NB4 (cell line): ENCODE results near the gene TFCP2.

ENCODE experiments used
- MYC ChIP-seq: IDR thresholded peaks from 2 replicates; pipeline ENCODE4 v1.6.1; 2011; ENCODE audit warnings: low read depth, low read length
- POLR2A ChIP-seq: IDR thresholded peaks from 2 replicates; pipeline ENCODE4 v1.6.1; 2011; ENCODE audit warnings: mild to moderate bottlenecking; ENCODE audit not compliant: insufficient read length; ENCODE audit errors: extremely low read depth
- TF ChIP-seq, protein P1 (sequence below): IDR thresholded peaks from one replicate; pipeline ENCODE4 v1.5.1; 2012; ENCODE audit warnings: low read depth, low read length

DNA sequence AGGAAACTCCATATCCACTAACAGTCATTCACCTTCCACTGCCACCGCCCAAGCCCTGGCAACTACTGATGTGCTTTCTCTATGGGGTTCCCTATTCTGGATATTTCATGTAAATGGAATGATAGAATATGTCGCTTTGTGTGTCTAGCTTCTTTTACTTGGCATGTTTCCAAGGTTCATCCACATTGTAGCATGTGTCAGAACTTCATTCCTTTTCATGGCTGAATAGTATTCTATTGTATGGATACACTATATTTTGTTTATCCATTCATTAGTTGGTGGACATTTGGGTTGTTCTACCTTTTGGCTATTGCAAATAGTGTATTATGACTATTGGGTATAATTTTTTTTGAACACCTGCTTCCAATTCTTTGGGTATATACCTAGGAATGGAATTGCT lies 36.3 kb upstream of the TFCP2 start:
- TF ChIP-seq, protein P1, sequence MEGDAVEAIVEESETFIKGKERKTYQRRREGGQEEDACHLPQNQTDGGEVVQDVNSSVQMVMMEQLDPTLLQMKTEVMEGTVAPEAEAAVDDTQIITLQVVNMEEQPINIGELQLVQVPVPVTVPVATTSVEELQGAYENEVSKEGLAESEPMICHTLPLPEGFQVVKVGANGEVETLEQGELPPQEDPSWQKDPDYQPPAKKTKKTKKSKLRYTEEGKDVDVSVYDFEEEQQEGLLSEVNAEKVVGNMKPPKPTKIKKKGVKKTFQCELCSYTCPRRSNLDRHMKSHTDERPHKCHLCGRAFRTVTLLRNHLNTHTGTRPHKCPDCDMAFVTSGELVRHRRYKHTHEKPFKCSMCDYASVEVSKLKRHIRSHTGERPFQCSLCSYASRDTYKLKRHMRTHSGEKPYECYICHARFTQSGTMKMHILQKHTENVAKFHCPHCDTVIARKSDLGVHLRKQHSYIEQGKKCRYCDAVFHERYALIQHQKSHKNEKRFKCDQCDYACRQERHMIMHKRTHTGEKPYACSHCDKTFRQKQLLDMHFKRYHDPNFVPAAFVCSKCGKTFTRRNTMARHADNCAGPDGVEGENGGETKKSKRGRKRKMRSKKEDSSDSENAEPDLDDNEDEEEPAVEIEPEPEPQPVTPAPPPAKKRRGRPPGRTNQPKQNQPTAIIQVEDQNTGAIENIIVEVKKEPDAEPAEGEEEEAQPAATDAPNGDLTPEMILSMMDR = no peak
- TF ChIP-seq POLR2A (no peak), MYC (no peak)
